HG03378 (cell line): Measurements from ENCODE around the gene DAD1.
A peak's percentile ranks its signal among the peaks of the same experiment; 100 is the strongest.
"Not testable (repeated sequence)": the region's sequence is repeated elsewhere in the genome, so short reads cannot be mapped to it uniquely, and the experiment has no call there.

Experiments
- ATAC-seq: cut with Tn5 transposase; IDR thresholded peaks from one replicate; pipeline ENCODE4 v1.9.1; 2021; ENCODE audit warnings: mild to moderate bottlenecking, moderate library complexity; ENCODE audit not compliant: unreplicated experiment

The DAD1 gene

DNA sequence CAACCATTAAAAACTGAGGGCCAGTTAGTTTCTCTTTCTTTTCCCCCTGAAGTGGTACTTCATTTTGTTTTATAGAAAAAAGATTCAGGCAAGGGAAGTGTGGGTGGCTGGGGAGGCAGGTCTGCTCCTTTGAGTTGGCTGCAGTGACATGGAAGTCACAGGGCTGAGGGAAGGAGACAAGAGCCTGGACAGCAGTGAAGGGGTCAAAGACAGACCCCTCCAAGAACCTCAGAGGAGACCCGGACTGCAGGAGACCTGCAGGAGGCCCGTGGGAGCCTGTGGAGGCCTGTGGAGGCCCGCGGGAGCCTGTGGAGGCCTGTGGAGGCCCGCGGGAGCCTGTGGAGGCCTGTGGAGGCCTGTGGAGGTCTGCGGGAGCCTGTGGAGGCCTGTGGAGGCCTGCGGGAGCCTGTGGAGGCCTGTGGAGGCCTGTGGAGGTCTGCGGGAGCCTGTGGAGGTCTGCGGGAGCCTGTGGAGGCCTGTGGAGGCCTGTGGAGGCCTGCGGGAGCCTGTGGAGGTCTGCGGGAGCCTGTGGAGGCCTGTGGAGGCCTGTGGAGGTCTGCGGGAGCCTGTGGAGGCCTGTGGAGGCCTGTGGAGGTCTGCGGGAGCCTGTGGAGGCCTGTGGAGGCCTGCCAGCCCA lies 35.0 kb downstream of the DAD1 start:
- ATAC-seq: not testable (repeated sequence)

DNA sequence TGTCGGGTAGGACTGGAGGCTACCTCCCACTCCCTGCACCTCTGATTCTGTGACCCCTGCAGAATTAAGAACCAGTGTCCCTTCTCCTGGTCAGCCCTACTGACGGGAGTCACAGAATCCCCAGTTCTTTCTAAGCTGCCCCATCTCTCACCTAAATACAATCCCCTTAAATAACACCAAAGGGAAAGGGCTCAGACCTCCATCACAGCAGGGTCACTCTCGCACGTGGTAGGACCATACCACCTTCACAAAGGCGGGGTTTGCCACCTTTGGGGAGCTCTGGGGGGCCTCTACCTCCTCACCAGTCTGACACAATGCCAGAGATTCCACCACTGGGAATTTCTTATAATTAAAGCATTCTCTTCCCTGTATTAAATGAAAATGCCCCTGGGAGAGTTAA lies 35.6 kb downstream of the DAD1 start:
- ATAC-seq: no peak

DNA sequence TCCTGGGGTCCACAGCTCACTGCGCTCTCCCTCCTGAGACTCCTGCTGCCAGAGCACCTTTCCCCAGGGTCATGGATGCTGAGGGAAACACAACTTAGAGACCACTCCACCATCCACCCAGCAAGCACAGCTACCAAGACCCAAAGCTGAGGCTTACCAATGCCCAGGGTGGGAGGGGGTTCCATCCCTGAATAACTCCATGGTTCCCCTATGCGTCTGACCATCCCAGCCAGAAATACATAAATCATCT lies 36.3 kb downstream of the DAD1 start:
- ATAC-seq: no peak

DNA sequence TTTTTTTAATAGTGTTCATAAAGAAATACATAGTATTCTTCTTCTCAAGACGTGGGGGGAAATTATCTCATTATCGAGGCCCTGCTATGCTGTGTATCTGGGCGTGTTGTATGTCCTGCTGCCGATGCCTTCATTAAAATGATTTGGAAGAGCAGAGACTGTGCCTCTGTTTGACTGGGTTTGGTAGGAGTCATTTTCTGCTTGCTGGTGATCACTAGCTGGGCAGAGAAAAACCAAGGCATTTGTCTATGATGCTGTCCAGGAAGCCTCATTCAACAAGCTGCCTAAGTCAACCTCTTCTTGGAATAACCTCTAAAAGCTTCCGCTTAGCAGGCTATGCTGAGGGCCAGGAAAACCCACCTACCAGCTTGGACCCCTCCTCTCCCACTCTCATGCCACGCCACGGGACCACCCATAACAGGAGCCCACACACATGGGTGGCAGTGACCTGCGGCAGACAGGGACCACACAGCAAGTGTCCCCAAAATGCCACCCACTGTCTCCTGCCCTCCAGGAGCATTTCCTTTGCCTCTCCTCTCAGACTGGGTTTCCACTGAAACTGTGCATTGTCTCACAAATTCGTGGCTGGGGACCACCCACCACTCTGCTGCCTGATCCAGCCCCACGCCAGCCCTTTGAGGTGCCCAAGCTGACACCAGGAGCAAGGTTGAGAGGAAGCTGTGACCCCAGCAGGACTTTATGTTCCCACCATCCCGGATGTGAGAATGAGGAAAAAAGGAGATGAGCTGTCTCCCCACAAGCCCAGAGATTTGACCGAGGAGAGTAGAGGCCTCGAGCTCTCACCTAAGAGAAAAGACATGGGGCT lies 36.8 kb downstream of the DAD1 start:
- ATAC-seq: no peak

- no peak for ATAC-seq
These were observed 37.4 kb downstream of the DAD1 start for GRCh38 chr14:22551605-22551997.

GRCh38 chr14:22549981-22550673 lies 38.9 kb downstream of the DAD1 start:
- peak; percentile 56 for ATAC-seq

DNA sequence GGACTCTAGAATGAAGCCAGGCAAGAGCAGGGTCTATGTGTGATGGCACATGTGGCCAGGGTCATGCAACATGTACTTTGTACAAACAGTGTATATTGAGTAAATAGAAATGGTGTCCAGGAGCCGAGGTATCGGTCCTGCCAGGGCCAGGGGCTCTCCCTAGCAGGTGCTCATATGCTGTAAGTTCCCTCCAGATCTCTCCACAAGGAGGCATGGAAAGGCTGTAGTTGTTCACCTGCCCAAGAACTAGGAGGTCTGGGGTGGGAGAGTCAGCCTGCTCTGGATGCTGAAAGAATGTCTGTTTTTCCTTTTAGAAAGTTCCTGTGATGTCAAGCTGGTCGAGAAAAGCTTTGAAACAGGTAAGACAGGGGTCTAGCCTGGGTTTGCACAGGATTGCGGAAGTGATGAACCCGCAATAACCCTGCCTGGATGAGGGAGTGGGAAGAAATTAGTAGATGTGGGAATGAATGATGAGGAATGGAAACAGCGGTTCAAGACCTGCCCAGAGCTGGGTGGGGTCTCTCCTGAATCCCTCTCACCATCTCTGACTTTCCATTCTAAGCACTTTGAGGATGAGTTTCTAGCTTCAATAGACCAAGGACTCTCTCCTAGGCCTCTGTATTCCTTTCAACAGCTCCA lies 39.6 kb downstream of the DAD1 start:
- ATAC-seq: no peak

DNA sequence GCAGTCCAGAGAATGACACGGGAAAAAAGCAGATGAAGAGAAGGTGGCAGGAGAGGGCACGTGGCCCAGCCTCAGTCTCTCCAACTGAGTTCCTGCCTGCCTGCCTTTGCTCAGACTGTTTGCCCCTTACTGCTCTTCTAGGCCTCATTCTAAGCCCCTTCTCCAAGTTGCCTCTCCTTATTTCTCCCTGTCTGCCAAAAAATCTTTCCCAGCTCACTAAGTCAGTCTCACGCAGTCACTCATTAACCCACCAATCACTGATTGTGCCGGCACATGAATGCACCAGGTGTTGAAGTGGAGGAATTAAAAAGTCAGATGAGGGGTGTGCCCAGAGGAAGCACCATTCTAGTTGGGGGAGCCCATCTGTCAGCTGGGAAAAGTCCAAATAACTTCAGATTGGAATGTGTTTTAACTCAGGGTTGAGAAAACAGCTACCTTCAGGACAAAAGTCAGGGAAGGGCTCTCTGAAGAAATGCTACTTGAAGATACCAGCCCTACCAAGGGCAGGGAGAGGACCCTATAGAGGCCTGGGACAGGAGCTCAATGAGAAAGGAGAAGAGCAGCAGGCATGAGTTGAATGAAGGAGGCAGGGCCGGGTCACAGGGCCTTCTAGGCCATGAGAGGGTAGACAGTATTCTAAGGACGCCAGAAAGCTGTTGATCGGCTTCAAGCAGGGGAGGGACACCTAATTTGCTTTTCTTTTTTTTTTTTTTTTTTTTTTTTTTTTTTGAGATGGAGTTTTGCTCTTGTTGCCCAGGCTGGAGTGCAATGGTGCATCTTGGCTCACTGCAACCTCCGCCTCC lies 40.9 kb downstream of the DAD1 start:
- ATAC-seq: no peak

- ATAC-seq: no peak
These were observed 41.6 kb downstream of the DAD1 start for GRCh38 chr14:22547313-22547947.

- no peak for ATAC-seq
These were observed 42.3 kb downstream of the DAD1 start for GRCh38 chr14:22546722-22547071.

DNA sequence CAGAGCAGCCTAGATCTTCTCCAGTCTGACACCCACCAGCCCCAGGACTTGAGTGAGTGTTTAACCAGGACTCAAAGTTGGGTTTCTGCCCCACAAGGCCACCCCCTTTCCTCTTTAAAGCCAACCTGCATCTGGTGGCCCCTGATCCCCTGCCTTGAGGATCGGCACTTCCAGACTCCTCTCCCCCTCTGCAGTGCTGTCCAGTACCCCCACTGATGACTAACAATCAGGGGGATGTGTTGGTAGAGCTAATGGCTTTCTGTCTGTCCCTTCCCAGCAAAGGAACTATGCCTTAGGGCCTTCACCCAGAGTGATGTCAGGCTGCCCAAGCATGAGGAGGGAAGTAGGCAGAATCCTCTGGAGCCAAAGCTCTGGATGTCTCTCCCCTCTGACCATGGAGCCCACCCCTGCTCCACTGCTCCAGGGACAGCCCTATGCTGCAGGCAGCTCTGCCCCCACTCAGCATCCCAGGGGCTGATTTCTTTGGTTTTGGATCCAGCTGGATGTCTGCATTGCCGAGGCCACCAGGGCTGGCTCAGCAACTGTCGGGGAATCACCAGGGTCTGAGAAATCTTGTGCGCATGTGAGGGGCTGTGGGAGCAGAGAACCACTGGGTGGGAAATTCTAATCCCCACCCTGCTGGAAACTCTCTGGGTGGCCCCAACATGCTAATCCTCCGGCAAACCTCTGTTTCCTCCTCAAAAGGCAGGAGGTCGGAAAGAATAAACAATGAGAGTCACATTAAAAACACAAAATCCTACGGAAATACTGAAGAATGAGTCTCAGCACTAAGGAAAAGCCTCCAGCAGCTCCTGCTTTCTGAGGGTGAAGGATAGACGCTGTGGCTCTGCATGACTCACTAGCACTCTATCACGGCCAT lies 42.9 kb downstream of the DAD1 start:
- ATAC-seq: no peak

GRCh38 chr14:22544881-22545420 lies 44.1 kb downstream of the DAD1 start:
- ATAC-seq: no peak

DNA sequence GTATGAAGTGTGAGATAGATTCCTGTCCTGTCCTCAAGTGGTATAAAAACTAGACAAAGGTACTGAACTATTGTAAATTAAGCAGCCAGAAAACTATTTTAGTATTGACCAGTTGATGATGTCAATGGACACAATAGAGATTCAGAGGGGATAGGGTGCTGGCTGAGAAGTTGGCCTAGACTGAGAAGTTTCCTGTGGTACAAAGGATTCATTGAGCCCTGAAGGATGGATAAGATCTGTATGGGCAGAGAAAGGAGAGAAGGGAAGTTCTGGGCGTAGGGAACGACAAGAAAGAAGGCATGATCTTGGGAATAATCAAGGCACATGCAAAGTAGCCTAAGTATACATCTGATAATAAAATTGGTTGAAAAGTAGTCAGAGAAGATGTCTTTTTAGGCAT lies 44.6 kb downstream of the DAD1 start:
- ATAC-seq: no peak

DNA sequence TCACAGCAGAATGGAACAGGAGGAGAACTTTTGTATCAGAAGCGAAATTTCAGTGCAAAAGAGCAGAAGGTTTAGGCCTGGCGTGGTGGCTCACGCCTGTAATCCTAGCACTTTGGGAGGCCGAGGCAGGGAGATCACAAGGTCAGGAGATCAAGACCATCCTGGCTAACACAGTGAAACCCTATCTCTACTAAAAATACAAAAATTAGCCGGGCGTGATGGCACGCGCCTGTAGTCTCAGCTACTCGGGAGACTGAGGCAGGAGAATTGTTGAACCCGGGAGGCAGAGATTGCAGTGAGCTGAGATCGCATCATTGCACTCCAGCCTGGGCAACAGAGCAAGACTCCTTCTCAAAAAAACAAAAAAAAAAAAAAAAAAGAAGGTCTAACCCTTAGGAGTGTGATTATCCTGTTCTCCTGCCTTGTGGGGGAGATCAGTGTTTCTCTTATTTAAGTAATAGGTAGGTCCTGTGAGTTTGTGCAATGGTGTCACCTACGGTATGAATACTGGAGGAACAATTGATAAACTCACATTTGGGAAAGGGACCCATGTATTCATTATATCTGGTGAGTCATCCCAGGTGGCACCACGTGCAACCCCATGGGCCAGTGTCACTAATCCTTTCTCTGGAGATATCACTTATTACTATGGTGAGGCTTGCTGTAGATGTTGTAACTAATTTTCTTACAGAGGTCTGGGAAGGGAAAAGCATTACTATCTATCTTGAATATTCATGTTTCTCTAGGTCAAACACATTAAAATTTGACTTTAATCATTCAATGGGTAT lies 45.3 kb downstream of the DAD1 start:
- not testable (repeated sequence) for ATAC-seq

DNA sequence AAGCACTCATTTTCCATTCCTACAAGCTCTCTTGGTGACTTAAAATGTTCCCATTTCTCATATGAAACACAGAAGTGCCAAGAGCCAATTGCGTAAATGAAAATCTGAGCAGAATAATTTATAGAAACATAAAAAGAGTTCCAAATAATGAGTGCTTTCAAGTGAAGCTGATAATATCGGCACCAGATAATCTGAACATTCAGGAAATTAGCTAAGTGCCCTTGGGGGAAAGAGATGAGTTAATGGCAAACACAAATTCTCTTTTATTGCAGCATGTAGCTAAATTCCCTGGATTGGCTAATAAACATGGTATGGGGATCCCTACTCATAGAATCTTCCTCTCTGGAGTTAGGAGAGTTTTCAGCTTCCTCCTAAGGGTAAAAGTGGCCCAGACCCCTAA lies 46.7 kb downstream of the DAD1 start:
- ATAC-seq: no peak

DNA sequence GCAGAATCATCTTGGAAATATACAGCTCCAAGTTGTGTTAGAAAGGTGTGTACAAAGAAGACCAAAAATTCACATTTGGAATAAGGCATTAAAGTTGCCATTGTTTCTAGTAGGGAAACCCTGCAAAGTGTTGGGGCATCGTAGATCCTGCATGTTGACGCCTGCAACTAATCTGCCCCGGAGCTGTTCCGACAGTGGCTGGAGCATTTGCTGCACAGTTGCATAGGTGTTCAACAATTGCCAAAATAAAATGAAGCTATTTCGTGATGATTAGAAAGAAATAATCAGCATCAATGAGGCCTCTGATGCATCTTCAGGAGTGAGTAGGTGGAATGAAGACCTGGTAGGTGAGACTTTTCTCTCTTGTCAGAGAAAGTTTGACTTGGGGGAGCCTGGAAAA lies 47.3 kb downstream of the DAD1 start:
- ATAC-seq: no peak

DNA sequence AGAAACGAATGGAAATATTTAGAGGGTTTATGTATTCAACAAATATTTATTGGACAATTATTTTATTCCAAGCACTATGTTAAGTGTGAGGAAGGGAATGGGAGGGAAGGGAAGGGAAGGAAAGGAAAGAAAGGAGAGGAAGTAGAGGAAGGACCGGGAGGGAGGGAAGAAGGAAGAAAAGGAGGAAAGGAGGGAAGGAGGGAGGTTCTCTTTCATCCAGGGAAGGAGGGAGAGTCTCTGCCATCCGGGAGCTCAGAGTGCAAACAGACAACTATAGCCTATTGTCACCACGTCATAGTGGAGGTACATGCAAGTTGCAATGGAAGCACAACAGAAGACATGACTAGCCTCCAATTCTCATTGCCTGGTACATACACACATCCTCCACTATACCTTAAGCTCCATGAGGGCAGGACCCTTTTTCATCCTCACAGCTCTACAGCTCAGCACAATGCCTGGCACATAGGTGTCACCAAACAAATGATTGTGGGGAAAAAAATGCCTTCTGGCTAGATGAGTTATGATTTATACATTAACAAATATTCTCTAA lies 48.1 kb downstream of the DAD1 start:
- no peak for ATAC-seq

GRCh38 chr14:22540293-22540692 lies 48.7 kb downstream of the DAD1 start:
- no peak for ATAC-seq
